ENCODE results near the gene TBPL2.
"Not testable (repeated sequence)": the region's sequence is repeated elsewhere in the genome, so short reads cannot be mapped to it uniquely, and the experiment has no call there.

Gene TBPL2
- 0 reads per million in 2 donors for total RNA-seq

GRCh38 chr14:55440385-55440784, at the start of gene TBPL2:
Gene TBPL2, minus strand, starts transcription at chr14:55440616. Its CDS starts 167 bp downstream, at chr14:55440449.
- no peak for DNase-seq

- DNase-seq: no peak
These were observed 47.8 kb upstream of the TBPL2 start for GRCh38 chr14:55488204-55488603.

- no peak for DNase-seq
These were observed 42.7 kb upstream of the TBPL2 start for GRCh38 chr14:55482936-55483605.

DNA sequence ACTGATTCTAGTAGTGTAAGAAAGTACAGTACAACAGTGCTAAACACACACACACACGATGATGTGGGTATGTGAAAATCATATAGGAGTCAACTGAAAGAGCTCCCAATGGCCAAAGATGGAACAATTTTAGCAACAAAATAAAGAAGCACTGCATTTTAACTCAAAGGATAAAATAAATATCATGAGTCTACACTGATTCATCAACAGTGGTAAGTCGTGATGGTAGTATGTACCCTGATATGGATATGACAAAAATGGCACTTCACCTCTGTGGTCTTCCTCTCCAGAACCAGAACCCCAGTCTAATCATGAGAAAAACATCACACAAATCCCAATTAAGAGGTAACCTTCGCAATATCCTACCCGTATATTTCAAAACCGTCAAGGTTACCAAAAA, 41.4 kb upstream of the TBPL2 start:
- no peak for DNase-seq

DNA sequence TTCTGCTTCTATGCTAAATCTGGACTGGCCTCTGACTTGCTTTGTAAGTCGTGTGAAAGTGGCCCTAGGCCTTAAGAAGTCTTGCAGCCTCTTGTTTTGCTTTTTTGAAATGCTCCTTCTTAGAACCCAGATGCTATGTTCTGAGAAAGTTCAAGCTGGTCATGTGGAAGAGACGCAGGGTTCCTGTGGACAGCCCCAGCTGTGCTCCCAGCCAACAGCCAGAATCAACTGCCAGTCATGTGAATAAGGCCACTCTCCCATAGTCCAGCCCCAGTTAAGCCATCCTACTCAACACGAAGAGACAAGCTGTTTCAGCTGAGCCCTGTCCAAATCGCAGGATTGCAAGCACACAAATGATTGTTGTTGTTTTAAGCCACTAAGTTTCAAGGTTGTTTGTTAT, 37.3 kb upstream of the TBPL2 start:
- no peak for DNase-seq

DNA sequence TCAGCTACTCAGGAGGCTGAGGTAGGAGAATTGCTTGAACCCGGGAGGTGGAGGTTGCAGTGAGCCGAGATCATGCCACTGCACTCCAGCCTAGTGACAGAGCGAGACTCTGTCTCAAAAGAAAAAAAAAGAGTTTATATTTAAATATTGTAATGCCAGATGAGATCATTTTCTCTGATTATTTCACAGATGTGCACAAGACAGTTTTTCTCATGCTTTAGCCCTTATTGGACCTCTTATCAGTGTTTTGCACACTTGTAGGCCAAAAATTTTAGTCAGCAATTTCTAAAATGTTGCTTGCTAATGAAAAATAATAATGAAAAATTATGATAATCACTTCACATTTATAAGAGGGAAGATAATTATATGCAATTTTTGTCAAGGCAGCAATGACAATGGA, 36.0 kb upstream of the TBPL2 start:
- not testable (repeated sequence) for DNase-seq

DNA sequence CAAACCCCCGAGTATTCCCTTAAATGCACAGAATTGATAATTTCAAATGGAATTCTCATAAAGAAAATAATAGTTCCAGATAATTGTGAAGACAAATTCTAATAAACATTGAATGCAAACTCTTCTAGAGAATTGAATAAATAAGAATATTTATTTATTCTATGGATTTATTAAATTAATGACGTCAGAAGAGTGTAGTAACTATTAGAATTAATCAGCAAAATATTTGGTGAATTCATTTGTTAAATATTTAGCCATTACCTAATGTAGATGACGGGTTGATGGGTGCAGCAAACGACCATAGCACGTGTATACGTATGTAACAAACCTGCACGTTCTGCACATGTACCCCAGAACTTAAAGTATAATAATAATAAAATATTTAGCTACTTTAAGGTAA, 33.4 kb upstream of the TBPL2 start:
- DNase-seq: no peak

DNA sequence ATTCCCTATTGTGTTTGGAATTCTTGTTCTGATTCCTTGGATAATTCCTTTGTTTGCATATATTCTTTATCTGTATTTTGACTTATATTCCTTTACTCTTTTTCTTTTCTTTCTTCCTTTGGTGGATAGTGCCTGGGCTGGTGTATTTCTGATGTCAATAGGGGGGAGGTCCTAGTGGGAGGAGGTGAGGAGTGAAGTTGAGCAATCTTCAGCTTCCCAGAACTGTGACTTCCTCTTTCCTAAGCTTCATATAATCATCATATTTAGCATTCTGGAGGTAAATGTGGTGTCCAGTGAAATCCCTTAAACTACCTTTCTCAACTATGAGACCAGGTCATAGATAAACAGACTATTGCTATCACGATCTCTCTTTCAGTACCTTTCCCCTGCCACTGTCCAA, 29.6 kb upstream of the TBPL2 start:
- no peak for DNase-seq

DNA sequence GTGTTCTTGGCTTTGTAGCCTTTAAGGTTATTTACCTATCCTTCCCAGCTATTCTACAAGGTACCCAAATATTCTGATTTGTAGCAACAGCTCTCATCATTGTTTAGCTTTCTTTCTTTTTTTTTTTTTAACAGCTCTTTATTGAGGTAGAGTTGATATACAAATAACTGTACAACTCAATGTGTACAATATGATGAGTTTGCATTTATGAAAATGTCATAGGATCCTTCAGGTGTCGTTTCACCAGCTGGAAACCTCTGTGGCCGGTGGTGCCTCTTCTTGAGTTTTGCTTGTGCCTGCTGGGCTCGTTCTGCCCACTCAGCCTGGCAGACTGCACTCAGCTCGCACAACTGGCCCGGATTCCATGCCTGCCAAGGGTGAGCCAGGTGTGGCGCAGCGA, 26.9 kb upstream of the TBPL2 start:
- no peak for DNase-seq

GRCh38 chr14:55458800-55459515, 18.5 kb upstream of the TBPL2 start:
- DNase-seq: no peak

GRCh38 chr14:55457496-55457895, 17.1 kb upstream of the TBPL2 start:
- DNase-seq: no peak

- not testable (repeated sequence) for DNase-seq
These were observed 16.0 kb upstream of the TBPL2 start for GRCh38 chr14:55456411-55456810.

GRCh38 chr14:55454264-55455002, 14.0 kb upstream of the TBPL2 start:
- no peak for DNase-seq

GRCh38 chr14:55451950-55452349, 11.5 kb upstream of the TBPL2 start:
- DNase-seq: no peak

DNA sequence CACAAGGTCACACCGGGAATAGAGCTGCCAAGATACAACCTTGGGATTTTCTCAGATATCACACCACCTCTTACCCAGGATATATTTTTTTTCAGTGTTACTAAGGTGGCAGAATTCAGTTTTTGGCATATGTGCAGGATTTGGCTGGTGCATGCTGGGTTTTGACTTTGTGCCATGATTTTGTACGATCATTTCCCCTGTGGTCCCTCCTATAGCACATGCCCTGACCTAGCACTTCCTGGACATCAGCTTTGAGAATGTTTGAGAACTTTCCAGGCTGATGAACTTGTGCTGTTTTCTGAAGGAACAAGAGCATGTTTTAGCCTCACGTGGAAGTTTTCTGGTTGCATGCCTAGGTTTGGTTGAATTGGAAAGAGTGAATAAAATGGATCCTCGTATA, 11.0 kb upstream of the TBPL2 start:
- DNase-seq: no peak

- DNase-seq: no peak
These were observed 10.6 kb upstream of the TBPL2 start for GRCh38 chr14:55450987-55451386.

GRCh38 chr14:55450539-55450938, 10.1 kb upstream of the TBPL2 start:
- no peak for DNase-seq

GRCh38 chr14:55450124-55450523, 9.7 kb upstream of the TBPL2 start:
- DNase-seq: no peak

GRCh38 chr14:55449116-55449515, 8.7 kb upstream of the TBPL2 start:
- no peak for DNase-seq

GRCh38 chr14:55448141-55448614, 7.8 kb upstream of the TBPL2 start:
- no peak for DNase-seq

DNA sequence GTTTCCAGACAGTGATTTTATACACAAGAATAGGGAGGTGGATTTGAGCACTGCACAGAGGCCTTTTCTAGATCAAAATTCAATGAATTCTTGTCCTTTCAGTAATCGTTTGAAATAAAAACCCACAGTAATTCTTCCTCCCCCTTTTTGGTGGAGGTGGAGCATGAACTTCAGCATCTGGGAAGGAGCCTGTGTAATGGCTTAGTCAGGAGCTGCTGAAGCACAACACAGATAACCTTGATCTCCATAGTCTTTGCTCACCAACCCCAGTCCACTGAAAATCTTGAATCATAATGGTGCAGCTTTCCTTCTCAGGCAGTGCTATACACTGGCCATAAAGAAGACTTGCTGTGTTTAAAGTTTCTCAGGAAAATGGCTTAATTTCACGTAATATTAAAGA, 6.4 kb upstream of the TBPL2 start:
- DNase-seq: no peak

DNA sequence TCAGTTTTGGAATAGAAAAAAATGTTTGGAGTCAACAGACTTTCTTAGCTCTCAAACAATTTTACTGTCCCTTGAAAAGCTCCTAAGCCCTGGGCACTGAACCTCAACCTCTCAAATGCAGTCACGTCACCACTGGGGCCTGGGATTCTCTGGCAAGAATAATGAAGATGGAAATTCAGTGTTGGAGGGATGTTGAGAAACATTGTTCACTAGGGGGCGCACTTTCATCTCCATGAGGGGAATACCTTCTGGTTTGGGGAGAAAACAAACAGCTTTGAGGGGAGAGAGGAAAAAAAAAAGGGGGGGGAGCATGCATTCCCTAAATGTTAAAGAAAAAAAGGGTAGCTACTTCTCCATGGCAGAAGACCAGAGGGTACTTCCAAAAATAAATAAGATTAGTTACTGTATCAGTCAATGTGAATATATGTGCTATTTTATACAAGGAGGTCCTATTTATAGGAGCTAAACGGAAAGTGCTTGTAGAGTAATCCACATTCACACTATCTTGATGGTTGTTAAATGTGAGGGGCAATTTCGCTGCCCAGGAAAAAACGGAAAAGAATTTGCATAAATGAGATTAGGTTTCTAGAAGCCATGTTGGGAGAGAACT, 5.8 kb upstream of the TBPL2 start:
- peak; percentile 41 for DNase-seq

DNA sequence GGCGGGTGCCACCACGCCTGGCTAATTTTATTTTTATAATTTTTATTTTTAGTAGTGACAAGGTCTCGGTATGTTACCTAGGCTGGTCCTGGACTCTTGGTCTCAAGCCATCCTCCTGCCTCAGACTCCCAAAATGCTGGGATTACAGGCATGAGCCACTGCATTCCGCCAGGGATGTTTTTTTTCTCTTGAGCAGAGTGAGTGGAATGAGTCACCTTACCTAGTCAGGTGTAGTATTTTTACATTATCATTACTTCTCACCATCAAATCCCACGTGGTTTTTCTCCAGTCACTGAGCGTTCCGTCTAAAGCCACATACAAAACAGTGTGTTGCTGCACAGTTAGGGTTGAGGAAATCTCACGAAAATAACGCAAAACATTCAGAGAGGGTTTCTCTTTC, 870 bp upstream of the TBPL2 start:
- DNase-seq: no peak
